ENCODE measurements around the gene LAMA2.

- TF ChIP-seq CTCF (IDR thresholded peaks at IDR 0.05; ENCODE audit: low read depth, low read length), result no peak
- no peak for TF ChIP-seq EZH2phosphoT487 (IDR thresholded peaks at IDR 0.05; ENCODE audit: low read depth)
Observed at GRCh38 chr6:128888444-128889175, 5.7 kb downstream of the LAMA2 start.
